Smooth muscle cell of the umbilical artery (primary cell): ENCODE measurements around the gene C1orf87. TPM values are rescaled to one million over a fixed set of nuclear protein-coding genes. Genes with fewer than 3 reads are reported as not detected.

Experiments used
- total RNA-seq: library from RNA; depleted of rRNA; stranded (reverse); fragments of >200 nt; gene quantifications from 2 replicates; pipeline ENCODE4 v1.2.3, GENCODE V29; 2014

Gene C1orf87
- not detected in 2 replicates for total RNA-seq

DNA sequence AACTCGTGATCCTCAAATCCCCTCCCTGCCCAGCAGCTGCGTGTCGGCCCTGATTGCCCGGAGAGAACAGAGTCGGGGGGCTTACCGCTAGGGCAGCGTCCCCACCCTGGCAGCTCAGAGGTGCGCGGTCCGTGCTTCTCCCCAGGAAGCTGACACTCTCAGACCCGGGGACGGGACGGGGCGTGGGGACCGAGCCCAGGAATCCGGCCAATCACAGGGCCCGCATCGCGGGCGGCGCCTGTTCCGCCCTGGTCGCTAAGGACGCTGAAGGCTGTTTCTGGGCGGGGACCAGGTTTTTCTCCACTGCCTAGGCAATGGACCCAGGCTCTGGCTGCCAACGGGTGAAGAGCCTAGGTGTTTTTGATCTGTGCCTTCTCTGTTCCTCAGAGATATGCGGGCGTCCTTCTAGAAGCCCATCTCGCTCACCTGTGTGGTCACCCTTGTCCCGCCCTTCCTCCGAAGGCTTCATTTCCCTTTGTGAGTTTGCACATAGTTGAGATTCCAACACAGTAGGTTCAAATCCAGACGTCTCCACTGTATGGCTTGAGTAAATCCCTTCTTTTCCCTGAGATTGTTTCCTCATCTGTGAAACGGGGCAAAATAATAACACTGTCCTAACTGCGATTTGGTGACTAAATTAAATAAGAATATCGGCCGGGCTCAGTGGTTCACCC is at the start of gene C1orf87:
TSS of gene C1orf87 (minus strand) at position 166 of the 674 bp plus-strand sequence. CDS start 1,127 bp downstream, outside the sequence.

Other genes starting within 250 kb of the C1orf87 start
- gene CYP2J2, start 147.0 kb downstream of the C1orf87 start, total RNA-seq = under 0.01 and 0.32 TPM in 2 replicates